HepG2 (cell line): Measurements from ENCODE around the gene ZNF446. TPM values are rescaled to one million over a fixed set of nuclear protein-coding genes. Genes with fewer than 3 reads are reported as not detected.

ENCODE experiments used
- GATAD2A ChIP-seq: IDR thresholded peaks from 2 replicates; pipeline ENCODE4 v1.6.1; 2016
- MAFF ChIP-seq: IDR thresholded peaks from 2 replicates; pipeline ENCODE4 v1.6.1; 2011; ENCODE audit warnings: low read depth, low read length, improper control_type of control experiment
- SKI ChIP-seq: fragments of 450-650 bp; IDR thresholded peaks from one replicate; pipeline ENCODE4 v1.6.1; 2018; ENCODE audit warnings: mild to moderate bottlenecking; ENCODE audit not compliant: partially characterized antibody
- TBP ChIP-seq: sonication (generic); formaldehyde crosslinking; IDR thresholded peaks from 2 replicates; pipeline ENCODE4 v1.5.0; 2020; ENCODE audit warnings: missing genetic modification reagents
- TBX3 ChIP-seq: fragments of 450-650 bp; IDR thresholded peaks from 2 replicates; pipeline ENCODE4 v1.6.1; 2017; ENCODE audit warnings: antibody characterized with exemption, mild to moderate bottlenecking, inconsistent platforms, borderline replicate concordance
- TEAD2 ChIP-seq: sonication (generic); formaldehyde crosslinking; IDR thresholded peaks from 2 replicates; pipeline ENCODE4 v1.9.0; 2021; ENCODE audit warnings: missing genetic modification reagents
- ZFYVE20 ChIP-seq: sonication (generic); formaldehyde crosslinking; IDR thresholded peaks from 2 replicates; pipeline ENCODE4 v1.8.0; 2023; ENCODE audit warnings: low read depth, mild to moderate bottlenecking, moderate library complexity, missing genetic modification reagents, borderline replicate concordance
- ZNF326 ChIP-seq: sonication (generic); formaldehyde crosslinking; IDR thresholded peaks from 2 replicates; pipeline ENCODE4 v1.4.0; 2020; ENCODE audit warnings: missing genetic modification reagents, borderline replicate concordance
- ZNF644 ChIP-seq: IDR thresholded peaks from 2 replicates; pipeline ENCODE4 v1.6.1; 2016; ENCODE audit warnings: low read depth
- polyA plus RNA-seq, 8 experiments: library from polyadenylated mRNA; depleted of rRNA in 3 of 8; stranded (reverse) in 7 of 8; unstranded in 1 of 8; fragments of >200 nt; fragmentation: Illumina TruSeq in 4 of 8; extraction: Trizol in 4 of 8; gene quantifications; 2 replicates each; pipeline versions ENCODE4 v1.2.1 to v1.2.3, GENCODE V29; 2011 to 2016; ENCODE audit warnings: low read depth in 4 of 8, missing spikeins in 1 of 8, mixed read lengths in 1 of 8; ENCODE audit not compliant: insufficient read depth in 1 of 8
- total RNA-seq, 5 experiments: library from RNA; depleted of rRNA; stranded (reverse); fragments of >200 nt; fragmentation: Illumina TruSeq; extraction: Trizol; gene quantifications; 2 replicates each; pipeline ENCODE4 v1.2.3, GENCODE V29; 2016; ENCODE audit warnings: low read depth in 1 of 5
- TF ChIP-seq, protein P1 (sequence below): fragments of 450-650 bp; IDR thresholded peaks from 2 replicates; pipeline ENCODE4 v1.6.1; 2017
- TF ChIP-seq, protein P2 (sequence below): sonication (generic); formaldehyde crosslinking; conservative IDR thresholded peaks from 2 replicates; pipeline ENCODE4 v1.5.0; 2020; ENCODE audit warnings: missing genetic modification reagents
- TF ChIP-seq, protein P3 (sequence below): sonication (generic); formaldehyde crosslinking; IDR thresholded peaks from 2 replicates; pipeline ENCODE4 v1.4.0; 2020; ENCODE audit warnings: missing genetic modification reagents, mild to moderate bottlenecking, borderline replicate concordance
- TF ChIP-seq, protein P4 (sequence below): sonication (generic); formaldehyde crosslinking; IDR thresholded peaks from 2 replicates; pipeline ENCODE4 v1.4.0; 2020; ENCODE audit warnings: missing genetic modification reagents, borderline replicate concordance
- TF ChIP-seq, protein P5 (sequence below): sonication (generic); formaldehyde crosslinking; IDR thresholded peaks from 2 replicates; pipeline ENCODE4 v1.5.0; 2020; ENCODE audit warnings: missing genetic modification reagents

The ZNF446 gene
- total and polyA plus RNA-seq, 2 of the 13 experiments (the other 11 are each of a cell fraction or from before 2014, with no cell fraction given): 3.0 to 3.6 TPM

DNA sequence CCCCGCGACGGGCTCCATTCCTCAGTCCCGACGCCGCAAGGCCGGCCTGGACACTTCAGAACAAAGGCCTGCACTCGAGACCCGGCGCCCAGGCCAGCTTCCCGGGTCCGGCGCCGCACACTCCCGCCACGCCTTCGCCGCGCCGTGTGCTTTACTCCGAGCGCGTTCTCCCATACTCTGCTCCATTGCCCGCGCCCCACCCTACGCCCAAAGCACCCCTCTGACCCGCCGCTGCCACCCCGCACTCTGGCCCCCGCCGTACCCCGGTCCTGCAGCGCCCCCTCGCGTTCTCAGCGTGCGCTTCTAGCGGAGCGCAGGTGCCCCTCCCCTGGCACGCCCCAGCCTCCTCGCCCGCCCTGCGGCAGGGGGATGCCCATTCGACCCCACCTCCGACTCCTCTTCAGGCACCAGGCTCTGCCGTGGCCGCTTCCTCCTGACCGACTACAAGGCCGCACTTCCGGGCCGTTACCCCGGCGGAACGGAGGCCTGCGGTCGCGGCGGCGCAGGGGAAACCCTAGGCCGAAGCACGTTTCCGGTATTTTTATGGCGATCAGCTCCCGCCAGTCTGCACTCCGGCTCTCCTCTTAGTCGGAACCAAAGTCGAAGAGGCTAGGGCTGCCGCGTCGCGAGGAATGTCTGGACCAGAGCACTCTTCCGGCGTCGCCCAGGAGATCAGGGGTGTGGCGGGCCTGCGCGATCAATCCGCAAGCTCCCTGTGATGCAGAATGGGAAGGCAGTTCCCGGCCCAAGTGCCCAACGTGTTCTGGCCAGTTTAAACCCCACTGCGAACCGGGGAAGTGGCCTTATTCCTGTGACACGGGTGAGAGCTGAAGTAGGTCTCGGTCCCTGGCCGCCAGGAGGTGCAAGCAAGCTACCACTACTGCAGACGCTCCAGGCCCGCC is 43.5 kb downstream of the ZNF446 start, which contains the start of gene ZBTB45 (continued):
- TF ChIP-seq TBX3: peak; percentile 51; the same call in 1 of the 2 replicates
- TF ChIP-seq TBP: no peak
- TF ChIP-seq, protein P1, sequence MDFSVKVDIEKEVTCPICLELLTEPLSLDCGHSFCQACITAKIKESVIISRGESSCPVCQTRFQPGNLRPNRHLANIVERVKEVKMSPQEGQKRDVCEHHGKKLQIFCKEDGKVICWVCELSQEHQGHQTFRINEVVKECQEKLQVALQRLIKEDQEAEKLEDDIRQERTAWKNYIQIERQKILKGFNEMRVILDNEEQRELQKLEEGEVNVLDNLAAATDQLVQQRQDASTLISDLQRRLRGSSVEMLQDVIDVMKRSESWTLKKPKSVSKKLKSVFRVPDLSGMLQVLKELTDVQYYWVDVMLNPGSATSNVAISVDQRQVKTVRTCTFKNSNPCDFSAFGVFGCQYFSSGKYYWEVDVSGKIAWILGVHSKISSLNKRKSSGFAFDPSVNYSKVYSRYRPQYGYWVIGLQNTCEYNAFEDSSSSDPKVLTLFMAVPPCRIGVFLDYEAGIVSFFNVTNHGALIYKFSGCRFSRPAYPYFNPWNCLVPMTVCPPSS: no peak
- TF ChIP-seq ZNF326 (CRISPR knock-in tag): no peak
- TF ChIP-seq TEAD2 (CRISPR knock-in tag): no peak
- TF ChIP-seq, protein P2, sequence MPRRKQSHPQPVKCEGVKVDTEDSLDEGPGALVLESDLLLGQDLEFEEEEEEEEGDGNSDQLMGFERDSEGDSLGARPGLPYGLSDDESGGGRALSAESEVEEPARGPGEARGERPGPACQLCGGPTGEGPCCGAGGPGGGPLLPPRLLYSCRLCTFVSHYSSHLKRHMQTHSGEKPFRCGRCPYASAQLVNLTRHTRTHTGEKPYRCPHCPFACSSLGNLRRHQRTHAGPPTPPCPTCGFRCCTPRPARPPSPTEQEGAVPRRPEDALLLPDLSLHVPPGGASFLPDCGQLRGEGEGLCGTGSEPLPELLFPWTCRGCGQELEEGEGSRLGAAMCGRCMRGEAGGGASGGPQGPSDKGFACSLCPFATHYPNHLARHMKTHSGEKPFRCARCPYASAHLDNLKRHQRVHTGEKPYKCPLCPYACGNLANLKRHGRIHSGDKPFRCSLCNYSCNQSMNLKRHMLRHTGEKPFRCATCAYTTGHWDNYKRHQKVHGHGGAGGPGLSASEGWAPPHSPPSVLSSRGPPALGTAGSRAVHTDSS: no peak
- peak; percentile 81 for TF ChIP-seq GATAD2A
- TF ChIP-seq, protein P3, sequence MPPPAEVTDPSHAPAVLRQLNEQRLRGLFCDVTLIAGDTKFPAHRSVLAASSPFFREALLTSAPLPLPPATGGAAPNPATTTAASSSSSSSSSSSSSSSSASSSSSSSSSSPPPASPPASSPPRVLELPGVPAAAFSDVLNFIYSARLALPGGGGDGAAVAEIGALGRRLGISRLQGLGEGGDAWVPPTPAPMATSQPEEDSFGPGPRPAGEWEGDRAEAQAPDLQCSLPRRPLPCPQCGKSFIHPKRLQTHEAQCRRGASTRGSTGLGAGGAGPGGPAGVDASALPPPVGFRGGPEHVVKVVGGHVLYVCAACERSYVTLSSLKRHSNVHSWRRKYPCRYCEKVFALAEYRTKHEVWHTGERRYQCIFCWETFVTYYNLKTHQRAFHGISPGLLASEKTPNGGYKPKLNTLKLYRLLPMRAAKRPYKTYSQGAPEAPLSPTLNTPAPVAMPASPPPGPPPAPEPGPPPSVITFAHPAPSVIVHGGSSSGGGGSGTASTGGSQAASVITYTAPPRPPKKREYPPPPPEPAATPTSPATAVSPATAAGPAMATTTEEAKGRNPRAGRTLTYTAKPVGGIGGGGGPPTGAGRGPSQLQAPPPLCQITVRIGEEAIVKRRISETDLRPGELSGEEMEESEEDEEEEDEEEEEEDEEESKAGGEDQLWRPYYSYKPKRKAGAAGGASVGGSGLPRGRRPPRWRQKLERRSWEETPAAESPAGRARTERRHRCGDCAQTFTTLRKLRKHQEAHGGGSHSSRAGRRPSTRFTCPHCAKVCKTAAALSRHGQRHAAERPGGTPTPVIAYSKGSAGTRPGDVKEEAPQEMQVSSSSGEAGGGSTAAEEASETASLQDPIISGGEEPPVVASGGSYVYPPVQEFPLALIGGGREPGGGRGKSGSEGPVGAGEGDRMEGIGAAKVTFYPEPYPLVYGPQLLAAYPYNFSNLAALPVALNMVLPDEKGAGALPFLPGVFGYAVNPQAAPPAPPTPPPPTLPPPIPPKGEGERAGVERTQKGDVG (CRISPR knock-in tag): peak; percentile 96
- TF ChIP-seq MAFF: no peak
- TF ChIP-seq SKI: peak; percentile 96
- no peak; the same call in 1 of the 2 replicates for TF ChIP-seq ZFYVE20 (CRISPR knock-in tag)
- TF ChIP-seq, protein P4, sequence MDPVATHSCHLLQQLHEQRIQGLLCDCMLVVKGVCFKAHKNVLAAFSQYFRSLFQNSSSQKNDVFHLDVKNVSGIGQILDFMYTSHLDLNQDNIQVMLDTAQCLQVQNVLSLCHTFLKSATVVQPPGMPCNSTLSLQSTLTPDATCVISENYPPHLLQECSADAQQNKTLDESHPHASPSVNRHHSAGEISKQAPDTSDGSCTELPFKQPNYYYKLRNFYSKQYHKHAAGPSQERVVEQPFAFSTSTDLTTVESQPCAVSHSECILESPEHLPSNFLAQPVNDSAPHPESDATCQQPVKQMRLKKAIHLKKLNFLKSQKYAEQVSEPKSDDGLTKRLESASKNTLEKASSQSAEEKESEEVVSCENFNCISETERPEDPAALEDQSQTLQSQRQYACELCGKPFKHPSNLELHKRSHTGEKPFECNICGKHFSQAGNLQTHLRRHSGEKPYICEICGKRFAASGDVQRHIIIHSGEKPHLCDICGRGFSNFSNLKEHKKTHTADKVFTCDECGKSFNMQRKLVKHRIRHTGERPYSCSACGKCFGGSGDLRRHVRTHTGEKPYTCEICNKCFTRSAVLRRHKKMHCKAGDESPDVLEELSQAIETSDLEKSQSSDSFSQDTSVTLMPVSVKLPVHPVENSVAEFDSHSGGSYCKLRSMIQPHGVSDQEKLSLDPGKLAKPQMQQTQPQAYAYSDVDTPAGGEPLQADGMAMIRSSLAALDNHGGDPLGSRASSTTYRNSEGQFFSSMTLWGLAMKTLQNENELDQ (CRISPR knock-in tag): peak; percentile 51; the same call in 1 of the 2 replicates
- TF ChIP-seq, protein P5, sequence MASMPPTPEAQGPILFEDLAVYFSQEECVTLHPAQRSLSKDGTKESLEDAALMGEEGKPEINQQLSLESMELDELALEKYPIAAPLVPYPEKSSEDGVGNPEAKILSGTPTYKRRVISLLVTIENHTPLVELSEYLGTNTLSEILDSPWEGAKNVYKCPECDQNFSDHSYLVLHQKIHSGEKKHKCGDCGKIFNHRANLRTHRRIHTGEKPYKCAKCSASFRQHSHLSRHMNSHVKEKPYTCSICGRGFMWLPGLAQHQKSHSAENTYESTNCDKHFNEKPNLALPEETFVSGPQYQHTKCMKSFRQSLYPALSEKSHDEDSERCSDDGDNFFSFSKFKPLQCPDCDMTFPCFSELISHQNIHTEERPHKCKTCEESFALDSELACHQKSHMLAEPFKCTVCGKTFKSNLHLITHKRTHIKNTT (CRISPR knock-in tag): 0 out of 2 replicates have a peak, but pooled peaks have one; percentile 57
- no peak for TF ChIP-seq ZNF644 (CRISPR knock-in tag)
